ENCODE results near the gene LARGE2.

The LARGE2 gene

GRCh38 chr11:45877845-45878244 is 44.6 kb upstream of the LARGE2 start:
- Histone ChIP-seq H3K27ac (ENCODE audit: low read depth, low read length) (no peak overlapping the region), H3K4me3 (ENCODE audit: low read length) (no peak overlapping the region), H3K9me2 (replicated peaks; ENCODE audit: control insufficient read depth, low read length) (no peaks in the 10 kb centered on the region), H3K36me3 (ENCODE audit: control insufficient read depth, low read length) (peaks cover 12% of the 10 kb centered on the region), H4K20me1 (ENCODE audit: control insufficient read depth, insufficient read depth, low read depth, low read length) (no peaks in the 10 kb centered on the region), H3K27me3 (ENCODE audit: control insufficient read depth, low read length) (no peaks in the 10 kb centered on the region), H3F3A (ENCODE audit: control insufficient read depth, insufficient read depth) (no peaks in the 10 kb centered on the region), H3K79me2 (ENCODE audit: control insufficient read depth, low read length) (no peaks in the 10 kb centered on the region), H3K4me1 (ENCODE audit: control insufficient read depth, low read length) (no peaks in the 10 kb centered on the region), H3K9me3 (ENCODE audit: control insufficient read depth, insufficient read depth, low read length) (no peaks in the 10 kb centered on the region), H3K4me2 (ENCODE audit: low read length) (no peak overlapping the region)
- no peak for TF ChIP-seq EZH2phosphoT487 (IDR thresholded peaks at IDR 0.05; ENCODE audit: borderline replicate concordance, low read length)
- TF ChIP-seq, protein P1, sequence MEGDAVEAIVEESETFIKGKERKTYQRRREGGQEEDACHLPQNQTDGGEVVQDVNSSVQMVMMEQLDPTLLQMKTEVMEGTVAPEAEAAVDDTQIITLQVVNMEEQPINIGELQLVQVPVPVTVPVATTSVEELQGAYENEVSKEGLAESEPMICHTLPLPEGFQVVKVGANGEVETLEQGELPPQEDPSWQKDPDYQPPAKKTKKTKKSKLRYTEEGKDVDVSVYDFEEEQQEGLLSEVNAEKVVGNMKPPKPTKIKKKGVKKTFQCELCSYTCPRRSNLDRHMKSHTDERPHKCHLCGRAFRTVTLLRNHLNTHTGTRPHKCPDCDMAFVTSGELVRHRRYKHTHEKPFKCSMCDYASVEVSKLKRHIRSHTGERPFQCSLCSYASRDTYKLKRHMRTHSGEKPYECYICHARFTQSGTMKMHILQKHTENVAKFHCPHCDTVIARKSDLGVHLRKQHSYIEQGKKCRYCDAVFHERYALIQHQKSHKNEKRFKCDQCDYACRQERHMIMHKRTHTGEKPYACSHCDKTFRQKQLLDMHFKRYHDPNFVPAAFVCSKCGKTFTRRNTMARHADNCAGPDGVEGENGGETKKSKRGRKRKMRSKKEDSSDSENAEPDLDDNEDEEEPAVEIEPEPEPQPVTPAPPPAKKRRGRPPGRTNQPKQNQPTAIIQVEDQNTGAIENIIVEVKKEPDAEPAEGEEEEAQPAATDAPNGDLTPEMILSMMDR (IDR thresholded peaks at IDR 0.05; ENCODE audit: low read depth, low read length, poor library complexity, severe bottlenecking), result no peak

DNA sequence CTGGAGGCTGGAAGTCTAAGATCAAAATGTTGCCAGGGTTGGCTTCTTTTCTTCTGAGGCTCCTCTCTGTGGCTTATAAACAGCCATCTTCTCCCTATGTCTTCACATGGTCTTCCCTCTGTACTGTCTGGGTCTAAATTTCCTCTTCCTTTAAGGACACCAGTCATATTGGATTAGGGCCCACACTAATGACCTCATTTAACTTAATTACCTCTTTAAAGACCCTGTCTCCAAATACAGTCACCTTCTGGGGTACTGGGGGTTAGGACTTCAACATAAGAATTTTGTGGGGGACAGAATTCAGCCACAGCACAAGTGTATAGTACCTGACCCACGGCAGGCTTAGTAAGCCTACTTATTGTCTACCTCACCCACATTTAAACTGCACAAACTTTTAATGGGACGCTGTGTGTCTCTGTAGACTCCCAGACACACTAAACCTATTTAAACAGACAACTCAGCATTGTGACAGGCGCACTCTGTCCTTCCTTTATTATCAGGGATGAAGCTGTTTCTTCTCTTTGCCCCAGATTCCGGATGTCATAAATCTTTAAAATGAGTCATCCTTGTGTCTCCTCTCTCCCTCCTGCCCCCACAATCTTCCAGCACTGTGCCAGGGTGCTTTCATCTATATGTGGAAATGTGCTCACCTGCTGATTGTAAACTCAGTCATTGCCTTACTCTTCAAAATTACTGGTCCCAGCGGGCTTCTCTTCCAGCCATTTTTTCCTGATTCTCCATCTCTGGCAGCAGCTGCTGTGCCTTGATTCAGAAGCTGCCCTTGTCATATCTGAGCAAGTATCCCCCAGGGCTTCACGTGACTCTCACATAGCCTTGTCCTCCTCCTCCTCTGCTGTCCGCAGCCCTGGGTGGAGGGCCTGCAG is 42.4 kb upstream of the LARGE2 start:
- Histone ChIP-seq H3F3A (ENCODE audit: control insufficient read depth, insufficient read depth) (no peaks in the 10 kb centered on the region), H3K9me3 (ENCODE audit: control insufficient read depth, insufficient read depth, low read length) (no peaks in the 10 kb centered on the region), H3K79me2 (ENCODE audit: control insufficient read depth, low read length) (no peaks in the 10 kb centered on the region), H3K4me2 (ENCODE audit: low read length) (no peak overlapping the region), H3K9me2 (replicated peaks; ENCODE audit: control insufficient read depth, low read length) (no peaks in the 10 kb centered on the region), H3K4me1 (ENCODE audit: control insufficient read depth, low read length) (peaks cover 2% of the 10 kb centered on the region), H3K27ac (ENCODE audit: low read depth, low read length) (no peak overlapping the region), H3K27me3 (ENCODE audit: control insufficient read depth, low read length) (0 out of 2 replicates have a peak, but pooled peaks cover 1% of the 10 kb centered on the region), H3K36me3 (ENCODE audit: control insufficient read depth, low read length) (peaks cover 4% of the 10 kb centered on the region; the same call in 1 of the 2 replicates), H3K4me3 (ENCODE audit: low read length) (no peak overlapping the region), H4K20me1 (ENCODE audit: control insufficient read depth, insufficient read depth, low read depth, low read length) (no peaks in the 10 kb centered on the region)
- TF ChIP-seq, protein P1 (IDR thresholded peaks at IDR 0.05; ENCODE audit: low read depth, low read length, poor library complexity, severe bottlenecking), result no peak

DNA sequence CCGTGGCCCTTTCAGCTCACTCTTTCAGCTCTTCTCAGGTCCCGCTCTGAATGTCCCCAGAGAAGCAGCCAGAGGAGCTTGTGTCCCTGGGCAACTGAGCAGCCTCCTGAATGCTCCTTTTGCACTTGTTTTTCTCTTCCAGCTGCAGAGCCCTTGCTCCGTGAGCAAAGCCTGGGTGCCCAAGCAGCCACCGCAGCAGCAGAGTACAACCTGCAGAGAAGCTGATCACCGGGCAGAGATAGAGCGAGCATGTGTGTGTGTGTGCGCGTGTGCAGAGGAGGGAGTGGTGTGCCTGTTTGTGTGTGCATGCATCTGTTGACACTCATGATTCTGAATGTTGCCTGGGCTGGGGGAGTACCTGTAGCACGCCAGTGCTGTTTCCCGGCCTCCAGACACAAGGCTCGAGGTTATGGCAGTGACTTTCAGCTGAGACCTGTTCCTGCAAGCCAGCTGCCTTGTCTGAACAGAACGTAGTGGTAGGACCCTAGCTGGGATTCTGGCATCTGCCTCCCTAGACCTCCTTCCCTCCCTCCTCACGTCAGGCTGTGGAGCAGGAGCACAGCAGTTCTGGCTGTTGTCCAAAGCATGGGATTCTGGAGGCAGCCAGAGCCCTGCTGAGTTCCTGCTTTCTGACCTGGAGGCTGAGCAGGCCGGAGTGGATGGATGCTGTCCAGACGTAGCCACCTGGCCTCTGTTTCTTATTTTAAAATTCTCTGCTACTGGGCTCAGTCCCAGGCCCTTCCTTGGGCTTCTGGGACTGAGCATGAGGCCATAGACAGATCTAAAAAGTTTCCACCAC is 41.5 kb upstream of the LARGE2 start:
- H4K20me1 ChIP-seq (ENCODE audit: control insufficient read depth, insufficient read depth, low read depth, low read length), result 0 out of 2 replicates have a peak, but pooled peaks cover under 1% of the 10 kb centered on the region
- TF ChIP-seq, protein P1 (IDR thresholded peaks at IDR 0.05; ENCODE audit: low read depth, low read length, poor library complexity, severe bottlenecking), result no peak
- TF ChIP-seq EZH2phosphoT487 (IDR thresholded peaks at IDR 0.05; ENCODE audit: borderline replicate concordance, low read length), result no peak
- no peak overlapping the region for H3K4me2 ChIP-seq (ENCODE audit: low read length)

More for the DNA sequence above, 41.5 kb upstream of the LARGE2 start:
- Histone ChIP-seq H3K27ac (ENCODE audit: low read depth, low read length) (no peak overlapping the region), H3K4me1 (ENCODE audit: control insufficient read depth, low read length) (peaks cover 7% of the 10 kb centered on the region), H3F3A (ENCODE audit: control insufficient read depth, insufficient read depth) (no peaks in the 10 kb centered on the region), H3K9me2 (replicated peaks; ENCODE audit: control insufficient read depth, low read length) (no peaks in the 10 kb centered on the region), H3K4me3 (ENCODE audit: low read length) (no peak overlapping the region), H3K79me2 (ENCODE audit: control insufficient read depth, low read length) (no peaks in the 10 kb centered on the region), H3K27me3 (ENCODE audit: control insufficient read depth, low read length) (0 out of 2 replicates have a peak, but pooled peaks cover 3% of the 10 kb centered on the region), H3K36me3 (ENCODE audit: control insufficient read depth, low read length) (peaks cover 4% of the 10 kb centered on the region; the same call in 1 of the 2 replicates), H3K9me3 (ENCODE audit: control insufficient read depth, insufficient read depth, low read length) (no peaks in the 10 kb centered on the region)

Measured in DOHH2 (cell line).